ENCODE measurements around the gene PLPPR1. TPM values are rescaled to one million over a fixed set of nuclear protein-coding genes. Genes with fewer than 3 reads are reported as not detected.

PLPPR1 gene
- polyA plus RNA-seq, 2 donors: 0.05 TPM; not detected in 1

DNA sequence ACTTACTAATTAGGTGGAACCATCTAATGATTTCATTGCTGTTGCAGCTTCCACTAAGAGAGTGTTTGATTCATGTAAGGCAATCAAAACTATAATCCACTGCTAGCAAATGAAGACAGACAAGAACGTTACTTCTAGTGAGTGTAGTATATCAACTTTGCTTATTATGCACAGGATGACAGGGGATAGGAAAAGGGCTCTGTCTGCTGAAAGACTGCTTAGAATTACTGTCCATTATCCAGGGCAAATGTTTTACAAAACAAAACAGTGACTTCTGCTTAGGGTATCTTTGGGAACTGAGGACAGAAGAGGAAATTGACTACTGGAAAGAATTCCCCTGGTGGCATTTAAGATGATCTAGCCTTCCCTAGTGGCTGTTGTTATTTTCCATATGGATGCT lies 40.2 kb downstream of the PLPPR1 start:
- Histone ChIP-seq H3K4me3 (ENCODE audit: low read depth in 1 of 2, low read length in 2 of 2) (no peak overlapping the region), H3K9me3 (ENCODE audit: control insufficient read depth in 2 of 2, insufficient read depth in 1 of 2, low read depth in 1 of 2, low read length in 1 of 2) (no peaks in the 10 kb centered on the region), H3K4me1 (ENCODE audit: control insufficient read depth in 2 of 2, insufficient read depth in 2 of 2, low read length in 1 of 2) (no peaks in the 10 kb centered on the region), H3K36me3 (ENCODE audit: control insufficient read depth in 2 of 2, insufficient read depth in 2 of 2, low read length in 1 of 2) (no peaks in the 10 kb centered on the region), H3K27me3 (ENCODE audit: control insufficient read depth in 1 of 2, insufficient read depth in 2 of 2, low read length in 2 of 2) (no peaks in the 10 kb centered on the region), H3K27ac (ENCODE audit: low read depth in 2 of 2, low read length in 1 of 2) (no peak overlapping the region)
- 59 to 70% methylated on average over 1 of the region's 1 CpG for WGBS, 2 donors

DNA sequence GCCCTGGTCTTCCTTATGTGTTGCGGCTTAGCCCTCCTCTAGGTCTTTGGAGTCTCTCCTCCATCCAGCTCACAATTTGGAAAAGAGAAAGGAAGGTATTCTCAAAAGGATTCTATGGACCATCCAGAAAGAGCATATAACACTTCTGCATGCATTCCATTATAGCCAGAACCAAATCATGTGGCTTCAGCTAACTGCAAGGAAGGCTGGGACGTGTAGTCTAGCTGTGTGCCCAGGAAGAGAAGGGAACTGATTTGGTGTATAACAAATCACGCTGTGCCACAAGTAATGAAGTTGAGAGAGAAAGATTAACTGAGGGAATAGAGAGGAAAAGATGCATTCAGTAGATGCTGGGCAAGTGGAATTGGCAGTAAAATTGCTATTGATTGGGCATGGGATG lies 43.7 kb downstream of the PLPPR1 start:
- H3K27me3 ChIP-seq (ENCODE audit: control insufficient read depth in 1 of 2, insufficient read depth in 2 of 2, low read length in 2 of 2): no peaks in the 10 kb centered on the region
- no peaks in the 10 kb centered on the region for H3K36me3 ChIP-seq (ENCODE audit: control insufficient read depth in 2 of 2, insufficient read depth in 2 of 2, low read length in 1 of 2)
- H3K9me3 ChIP-seq (ENCODE audit: control insufficient read depth in 2 of 2, insufficient read depth in 1 of 2, low read depth in 1 of 2, low read length in 1 of 2): no peaks in the 10 kb centered on the region
- no peak overlapping the region for H3K27ac ChIP-seq (ENCODE audit: low read depth in 2 of 2, low read length in 1 of 2)
- WGBS, 2 donors: 78 to 80% methylated on average over 3 of the region's 3 CpGs
- no peak overlapping the region for H3K4me3 ChIP-seq (ENCODE audit: low read depth in 1 of 2, low read length in 2 of 2)
- H3K4me1 ChIP-seq (ENCODE audit: control insufficient read depth in 2 of 2, insufficient read depth in 2 of 2, low read length in 1 of 2): no peaks in the 10 kb centered on the region

GRCh38 chr9:101073122-101073521 lies 44.6 kb downstream of the PLPPR1 start:
- Histone ChIP-seq H3K4me1 (ENCODE audit: control insufficient read depth in 2 of 2, insufficient read depth in 2 of 2, low read length in 1 of 2) (no peaks in the 10 kb centered on the region), H3K36me3 (ENCODE audit: control insufficient read depth in 2 of 2, insufficient read depth in 2 of 2, low read length in 1 of 2) (no peaks in the 10 kb centered on the region), H3K27me3 (ENCODE audit: control insufficient read depth in 1 of 2, insufficient read depth in 2 of 2, low read length in 2 of 2) (no peaks in the 10 kb centered on the region), H3K27ac (ENCODE audit: low read depth in 2 of 2, low read length in 1 of 2) (no peak overlapping the region), H3K4me3 (ENCODE audit: low read depth in 1 of 2, low read length in 2 of 2) (no peak overlapping the region), H3K9me3 (ENCODE audit: control insufficient read depth in 2 of 2, insufficient read depth in 1 of 2, low read depth in 1 of 2, low read length in 1 of 2) (no peaks in the 10 kb centered on the region)
- 31 to 44% methylated on average over 2 of the region's 2 CpGs for WGBS, 2 donors

DNA sequence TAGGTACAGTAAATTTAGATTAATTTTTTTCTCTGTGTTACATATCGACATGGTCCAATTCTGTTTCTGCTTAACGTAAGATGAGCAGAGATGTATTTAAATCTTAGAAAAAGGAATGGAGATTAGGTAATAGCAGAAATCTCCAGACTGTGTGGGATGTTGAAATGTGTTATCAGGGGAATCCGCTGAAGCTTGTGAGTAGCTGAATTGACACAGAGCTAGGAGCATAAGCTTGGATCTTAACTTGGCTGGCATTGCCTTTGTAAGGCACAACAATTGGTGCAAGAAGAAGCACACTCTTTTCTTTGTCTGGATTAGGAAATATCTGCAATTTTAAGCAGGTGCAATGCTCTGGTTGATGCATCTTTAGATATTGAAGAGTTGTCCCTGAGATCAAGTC lies 53.1 kb downstream of the PLPPR1 start:
- no peak overlapping the region for H3K27ac ChIP-seq (ENCODE audit: low read depth in 2 of 2, low read length in 1 of 2)
- no peaks in the 10 kb centered on the region for H3K9me3 ChIP-seq (ENCODE audit: control insufficient read depth in 2 of 2, insufficient read depth in 1 of 2, low read depth in 1 of 2, low read length in 1 of 2)
- H3K4me1 ChIP-seq (ENCODE audit: control insufficient read depth in 2 of 2, insufficient read depth in 2 of 2, low read length in 1 of 2): no peaks in the 10 kb centered on the region
- no peak overlapping the region for H3K4me3 ChIP-seq (ENCODE audit: low read depth in 1 of 2, low read length in 2 of 2)
- WGBS, 2 donors: 83 to 88% methylated on average over 3 of the region's 3 CpGs
- H3K36me3 ChIP-seq (ENCODE audit: control insufficient read depth in 2 of 2, insufficient read depth in 2 of 2, low read length in 1 of 2): no peaks in the 10 kb centered on the region
- no peaks in the 10 kb centered on the region for H3K27me3 ChIP-seq (ENCODE audit: control insufficient read depth in 1 of 2, insufficient read depth in 2 of 2, low read length in 2 of 2)

DNA sequence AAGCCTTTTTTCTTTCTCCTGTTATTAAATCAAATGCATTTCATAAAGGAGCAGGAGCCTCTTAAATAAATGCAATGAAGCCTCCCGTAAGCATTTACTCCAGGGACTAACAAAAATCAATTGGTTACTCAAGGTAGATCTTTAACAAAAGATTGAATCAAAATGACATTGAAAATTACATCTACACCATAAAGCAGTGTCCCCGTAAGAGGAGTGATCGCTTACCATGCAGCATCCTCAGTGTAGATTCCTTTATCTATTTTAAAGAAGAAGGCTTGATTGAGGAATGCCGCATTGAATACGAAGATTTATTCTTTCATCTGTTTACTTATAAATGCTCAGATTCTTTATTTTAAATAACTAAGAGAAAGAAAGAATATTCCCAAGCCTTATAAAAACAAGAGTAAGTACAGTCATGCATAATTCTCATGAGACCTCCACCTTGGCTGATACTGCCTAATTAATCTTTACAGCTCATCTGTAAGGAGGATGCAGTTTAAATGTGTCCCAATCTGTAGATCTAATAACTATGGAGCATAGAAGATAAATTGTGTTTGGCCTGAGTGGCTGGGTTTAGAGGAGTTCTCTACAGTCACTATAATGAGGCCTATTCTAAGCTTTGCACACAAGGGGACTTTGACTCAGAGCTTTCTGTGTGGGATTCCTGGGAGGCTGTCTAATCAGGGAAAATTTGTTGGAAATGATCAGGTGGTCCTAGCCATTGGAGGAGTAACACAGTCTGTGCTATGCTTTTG lies 55.1 kb downstream of the PLPPR1 start:
- WGBS, 2 donors: 93 to 94% methylated on average over 5 of the region's 5 CpGs
- Histone ChIP-seq H3K4me1 (ENCODE audit: control insufficient read depth in 2 of 2, insufficient read depth in 2 of 2, low read length in 1 of 2) (no peaks in the 10 kb centered on the region), H3K27ac (ENCODE audit: low read depth in 2 of 2, low read length in 1 of 2) (no peak overlapping the region), H3K9me3 (ENCODE audit: control insufficient read depth in 2 of 2, insufficient read depth in 1 of 2, low read depth in 1 of 2, low read length in 1 of 2) (no peaks in the 10 kb centered on the region), H3K4me3 (ENCODE audit: low read depth in 1 of 2, low read length in 2 of 2) (no peak overlapping the region), H3K36me3 (ENCODE audit: control insufficient read depth in 2 of 2, insufficient read depth in 2 of 2, low read length in 1 of 2) (no peaks in the 10 kb centered on the region), H3K27me3 (ENCODE audit: control insufficient read depth in 1 of 2, insufficient read depth in 2 of 2, low read length in 2 of 2) (no peaks in the 10 kb centered on the region)

DNA sequence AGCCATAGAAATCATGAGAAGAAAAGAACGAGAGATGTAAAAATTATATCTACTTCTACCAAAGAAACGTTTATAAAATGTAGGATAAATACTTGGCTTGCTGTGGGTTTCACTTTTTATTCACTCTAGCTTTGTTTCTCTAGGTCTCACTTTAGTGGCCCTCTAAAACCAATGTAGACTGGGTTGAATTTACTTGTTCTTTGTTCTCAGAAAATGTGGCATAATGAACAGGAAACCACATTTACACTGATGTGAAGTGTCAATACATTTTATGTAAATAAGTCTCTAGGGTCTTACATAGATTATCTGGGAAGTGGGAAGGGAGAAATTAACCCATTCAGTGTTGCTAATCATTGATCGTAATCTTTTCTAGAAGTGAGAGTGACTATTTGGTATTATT lies 58.9 kb downstream of the PLPPR1 start:
- H3K27me3 ChIP-seq (ENCODE audit: control insufficient read depth in 1 of 2, insufficient read depth in 2 of 2, low read length in 2 of 2): no peaks in the 10 kb centered on the region
- no peak overlapping the region for H3K4me3 ChIP-seq (ENCODE audit: low read depth in 1 of 2, low read length in 2 of 2)
- H3K36me3 ChIP-seq (ENCODE audit: control insufficient read depth in 2 of 2, insufficient read depth in 2 of 2, low read length in 1 of 2): no peaks in the 10 kb centered on the region
- no peaks in the 10 kb centered on the region for H3K9me3 ChIP-seq (ENCODE audit: control insufficient read depth in 2 of 2, insufficient read depth in 1 of 2, low read depth in 1 of 2, low read length in 1 of 2)
- no peaks in the 10 kb centered on the region for H3K4me1 ChIP-seq (ENCODE audit: control insufficient read depth in 2 of 2, insufficient read depth in 2 of 2, low read length in 1 of 2)
- 63 to 65% methylated on average over 3 of the region's 3 CpGs for WGBS, 2 donors
- no peak overlapping the region for H3K27ac ChIP-seq (ENCODE audit: low read depth in 2 of 2, low read length in 1 of 2)

DNA sequence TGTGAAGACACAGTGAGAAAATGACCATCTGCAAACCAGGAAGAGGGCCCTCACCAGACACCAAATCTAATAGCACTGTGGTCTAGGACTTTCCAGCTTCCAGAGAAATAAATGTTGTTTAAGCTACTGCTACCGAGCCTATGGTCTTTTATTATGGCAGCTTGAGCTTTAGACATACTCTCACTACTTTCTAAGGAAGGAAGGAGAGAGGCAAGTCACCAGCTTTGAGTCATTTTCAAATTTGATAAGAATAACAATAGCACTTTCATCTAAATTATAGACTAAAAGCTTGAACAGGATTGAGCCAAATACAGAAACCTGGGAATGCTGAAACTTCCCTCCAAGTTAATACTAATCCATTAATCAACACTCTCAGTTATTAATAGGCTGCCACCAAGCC lies 64.4 kb downstream of the PLPPR1 start:
- Histone ChIP-seq H3K27ac (ENCODE audit: low read depth in 2 of 2, low read length in 1 of 2) (no peak overlapping the region), H3K9me3 (ENCODE audit: control insufficient read depth in 2 of 2, insufficient read depth in 1 of 2, low read depth in 1 of 2, low read length in 1 of 2) (no peaks in the 10 kb centered on the region), H3K36me3 (ENCODE audit: control insufficient read depth in 2 of 2, insufficient read depth in 2 of 2, low read length in 1 of 2) (no peaks in the 10 kb centered on the region), H3K27me3 (ENCODE audit: control insufficient read depth in 1 of 2, insufficient read depth in 2 of 2, low read length in 2 of 2) (no peaks in the 10 kb centered on the region), H3K4me1 (ENCODE audit: control insufficient read depth in 2 of 2, insufficient read depth in 2 of 2, low read length in 1 of 2) (no peaks in the 10 kb centered on the region), H3K4me3 (ENCODE audit: low read depth in 1 of 2, low read length in 2 of 2) (no peak overlapping the region)
- 81 to 83% methylated on average over 1 of the region's 1 CpG for WGBS, 2 donors

GRCh38 chr9:101093620-101094019 lies 65.1 kb downstream of the PLPPR1 start:
- Histone ChIP-seq H3K9me3 (ENCODE audit: control insufficient read depth in 2 of 2, insufficient read depth in 1 of 2, low read depth in 1 of 2, low read length in 1 of 2) (no peaks in the 10 kb centered on the region), H3K27ac (ENCODE audit: low read depth in 2 of 2, low read length in 1 of 2) (no peak overlapping the region), H3K27me3 (ENCODE audit: control insufficient read depth in 1 of 2, insufficient read depth in 2 of 2, low read length in 2 of 2) (no peaks in the 10 kb centered on the region), H3K4me1 (ENCODE audit: control insufficient read depth in 2 of 2, insufficient read depth in 2 of 2, low read length in 1 of 2) (no peaks in the 10 kb centered on the region), H3K36me3 (ENCODE audit: control insufficient read depth in 2 of 2, insufficient read depth in 2 of 2, low read length in 1 of 2) (no peaks in the 10 kb centered on the region), H3K4me3 (ENCODE audit: low read depth in 1 of 2, low read length in 2 of 2) (no peak overlapping the region)

DNA sequence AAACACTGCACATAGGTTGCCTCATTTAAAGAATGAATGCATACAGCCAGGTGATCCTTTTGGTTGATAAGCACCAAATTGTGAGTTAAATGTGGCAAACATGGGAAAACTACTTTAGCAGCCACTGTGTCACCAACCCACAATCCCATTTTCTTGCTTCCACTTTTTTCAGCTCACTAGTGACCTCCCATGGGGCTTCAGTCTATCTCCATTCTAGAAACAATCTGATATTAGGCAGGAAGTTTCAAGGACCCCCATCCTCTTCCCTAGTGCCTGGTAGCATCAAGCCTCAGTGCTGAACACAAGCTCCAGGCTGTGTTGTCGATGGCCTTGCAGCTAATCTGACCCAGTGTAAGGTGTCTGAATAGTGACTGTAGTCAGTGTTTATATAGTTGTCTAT lies 66.2 kb downstream of the PLPPR1 start:
- 64 to 80% methylated on average over 1 of the region's 1 CpG for WGBS, 2 donors
- no peaks in the 10 kb centered on the region for H3K9me3 ChIP-seq (ENCODE audit: control insufficient read depth in 2 of 2, insufficient read depth in 1 of 2, low read depth in 1 of 2, low read length in 1 of 2)
- no peaks in the 10 kb centered on the region for H3K4me1 ChIP-seq (ENCODE audit: control insufficient read depth in 2 of 2, insufficient read depth in 2 of 2, low read length in 1 of 2)
- H3K27ac ChIP-seq (ENCODE audit: low read depth in 2 of 2, low read length in 1 of 2): no peak overlapping the region
- no peaks in the 10 kb centered on the region for H3K36me3 ChIP-seq (ENCODE audit: control insufficient read depth in 2 of 2, insufficient read depth in 2 of 2, low read length in 1 of 2)
- no peaks in the 10 kb centered on the region for H3K27me3 ChIP-seq (ENCODE audit: control insufficient read depth in 1 of 2, insufficient read depth in 2 of 2, low read length in 2 of 2)
- H3K4me3 ChIP-seq (ENCODE audit: low read depth in 1 of 2, low read length in 2 of 2): no peak overlapping the region

- WGBS, 2 donors: 0 to 29% methylated on average over 1 of the region's 1 CpG
- no peaks in the 10 kb centered on the region for H3K9me3 ChIP-seq (ENCODE audit: control insufficient read depth in 2 of 2, insufficient read depth in 1 of 2, low read depth in 1 of 2, low read length in 1 of 2)
- no peaks in the 10 kb centered on the region for H3K36me3 ChIP-seq (ENCODE audit: control insufficient read depth in 2 of 2, insufficient read depth in 2 of 2, low read length in 1 of 2)
- no peaks in the 10 kb centered on the region for H3K4me1 ChIP-seq (ENCODE audit: control insufficient read depth in 2 of 2, insufficient read depth in 2 of 2, low read length in 1 of 2)
- H3K27ac ChIP-seq (ENCODE audit: low read depth in 2 of 2, low read length in 1 of 2): no peak overlapping the region
- no peak overlapping the region for H3K4me3 ChIP-seq (ENCODE audit: low read depth in 1 of 2, low read length in 2 of 2)
- H3K27me3 ChIP-seq (ENCODE audit: control insufficient read depth in 1 of 2, insufficient read depth in 2 of 2, low read length in 2 of 2): no peaks in the 10 kb centered on the region
Measured at GRCh38 chr9:101097210-101097609, 68.7 kb downstream of the PLPPR1 start.
